Measurements from ENCODE around the gene EML1. TPM values are rescaled to one million over a fixed set of nuclear protein-coding genes. Genes with fewer than 3 reads are reported as not detected.

EML1 gene
- total and polyA plus RNA-seq, 7 donors: 3.1 to 40.4 (median 7.5) TPM

DNA sequence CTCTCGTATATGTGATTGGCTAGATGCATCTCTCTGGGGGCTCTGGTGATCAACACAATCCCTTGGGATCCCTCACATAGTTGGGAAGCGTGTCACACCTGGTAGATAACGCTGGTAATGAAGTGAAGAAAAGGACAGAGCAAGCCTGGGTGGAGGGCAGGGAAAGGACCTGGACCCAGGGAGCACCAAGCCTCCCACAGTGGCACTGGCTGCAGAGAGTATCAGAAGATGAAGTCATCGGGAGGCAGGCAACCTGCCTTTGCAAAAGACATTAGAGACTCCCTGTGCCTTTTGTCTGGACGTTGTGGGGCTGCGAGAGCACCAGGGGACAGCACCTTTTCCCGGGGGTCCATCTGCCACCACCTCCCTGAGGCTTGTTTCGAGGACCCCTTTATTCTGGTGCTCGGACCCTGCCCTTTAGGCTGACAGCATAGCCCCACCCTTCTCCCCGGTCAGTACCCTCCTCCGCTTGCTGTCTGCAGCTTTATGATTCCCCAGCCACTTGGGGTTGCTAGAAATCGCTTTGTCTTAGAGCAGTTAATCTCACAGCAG lies 116.4 kb downstream of the EML1 start:
- WGBS, 3 donors: 83 to 87% (median 86%) methylated on average over 12 of the region's 12 CpGs
- intact Hi-C loops (cut with DNase I): loop anchor here in 1 of 2 donors (10.0 kb wide), 1 partner anchor 395 kb away; no protein-coding TSS in a partner anchor
- Histone ChIP-seq H3K9me3 (no peaks in the 10 kb centered on the region), H3K4me1 (no peaks in the 10 kb centered on the region), H3K27ac (no peak overlapping the region), H3K4me3 (no peak overlapping the region), H3K36me3 (ENCODE audit: insufficient read depth in 1 of 2, low read depth in 1 of 2) (peaks cover 0 to 90% of the 10 kb centered on the region in 2 donors), H3K27me3 (ENCODE audit: insufficient read depth in 3 of 3, low read length in 2 of 3) (no peaks in the 10 kb centered on the region)
- ATAC-seq (no peak), DNase-seq (no peak)
- TF ChIP-seq, protein P1, sequence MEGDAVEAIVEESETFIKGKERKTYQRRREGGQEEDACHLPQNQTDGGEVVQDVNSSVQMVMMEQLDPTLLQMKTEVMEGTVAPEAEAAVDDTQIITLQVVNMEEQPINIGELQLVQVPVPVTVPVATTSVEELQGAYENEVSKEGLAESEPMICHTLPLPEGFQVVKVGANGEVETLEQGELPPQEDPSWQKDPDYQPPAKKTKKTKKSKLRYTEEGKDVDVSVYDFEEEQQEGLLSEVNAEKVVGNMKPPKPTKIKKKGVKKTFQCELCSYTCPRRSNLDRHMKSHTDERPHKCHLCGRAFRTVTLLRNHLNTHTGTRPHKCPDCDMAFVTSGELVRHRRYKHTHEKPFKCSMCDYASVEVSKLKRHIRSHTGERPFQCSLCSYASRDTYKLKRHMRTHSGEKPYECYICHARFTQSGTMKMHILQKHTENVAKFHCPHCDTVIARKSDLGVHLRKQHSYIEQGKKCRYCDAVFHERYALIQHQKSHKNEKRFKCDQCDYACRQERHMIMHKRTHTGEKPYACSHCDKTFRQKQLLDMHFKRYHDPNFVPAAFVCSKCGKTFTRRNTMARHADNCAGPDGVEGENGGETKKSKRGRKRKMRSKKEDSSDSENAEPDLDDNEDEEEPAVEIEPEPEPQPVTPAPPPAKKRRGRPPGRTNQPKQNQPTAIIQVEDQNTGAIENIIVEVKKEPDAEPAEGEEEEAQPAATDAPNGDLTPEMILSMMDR (IDR thresholded peaks at IDR 0.05): no peak

DNA sequence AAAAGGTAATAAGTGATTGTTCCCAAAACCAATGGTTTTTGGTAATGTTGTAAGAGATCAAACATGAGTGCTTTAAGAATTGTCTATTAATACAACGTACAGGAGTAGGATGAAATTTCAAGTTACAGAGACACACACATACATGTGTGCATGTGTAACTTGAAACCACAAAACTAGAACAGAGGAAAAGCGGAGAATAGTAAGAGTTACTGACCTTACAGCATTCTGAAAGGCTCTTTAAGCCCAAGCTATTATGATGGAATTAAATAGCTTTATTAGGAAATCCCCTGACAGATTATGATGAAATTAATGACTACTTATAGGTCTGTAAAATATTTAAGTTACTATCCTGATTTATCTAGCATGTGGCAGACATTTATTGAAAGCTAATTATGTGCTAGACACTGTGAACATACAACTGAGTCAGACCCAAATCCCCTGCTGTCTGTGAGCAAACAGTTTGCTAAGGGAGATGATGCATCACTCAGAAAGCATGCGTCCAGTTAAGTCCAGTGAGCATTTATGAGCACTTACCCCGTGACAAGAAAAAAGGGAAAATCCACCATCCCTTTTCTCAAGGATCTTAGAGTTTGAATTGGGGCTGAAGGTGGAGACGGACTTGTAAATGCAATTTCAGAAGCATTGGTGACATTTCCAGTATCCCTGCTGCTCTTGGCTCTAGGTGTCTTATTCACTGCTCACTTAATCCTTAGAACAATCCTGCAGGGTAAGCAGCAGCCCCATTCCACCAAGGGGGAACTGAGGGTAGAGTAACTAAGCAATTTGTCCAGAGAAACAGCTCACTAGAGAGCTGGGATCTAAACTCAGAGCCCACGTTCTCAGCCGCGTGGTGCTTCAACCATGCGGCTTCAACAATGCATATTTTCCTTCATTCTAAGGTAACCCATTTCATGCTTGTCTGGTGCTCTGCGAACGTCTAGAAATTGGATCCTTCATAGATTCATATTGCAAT lies 117.4 kb downstream of the EML1 start:
- 80 to 86% (median 81%) methylated on average over 11 of the region's 11 CpGs for WGBS, 3 donors
- Histone ChIP-seq H3K27me3 (ENCODE audit: insufficient read depth in 3 of 3, low read length in 2 of 3) (no peaks in the 10 kb centered on the region), H3K4me1 (no peaks in the 10 kb centered on the region), H3K4me3 (no peak overlapping the region), H3K27ac (no peak overlapping the region), H3K36me3 (ENCODE audit: insufficient read depth in 1 of 2, low read depth in 1 of 2) (peaks cover 0 to 94% of the 10 kb centered on the region in 2 donors), H3K9me3 (no peaks in the 10 kb centered on the region)
- DNase-seq (no peak), ATAC-seq (no peak)
- TF ChIP-seq, protein P1 (IDR thresholded peaks at IDR 0.05): no peak
- intact Hi-C loops (cut with DNase I): no loop called here

DNA sequence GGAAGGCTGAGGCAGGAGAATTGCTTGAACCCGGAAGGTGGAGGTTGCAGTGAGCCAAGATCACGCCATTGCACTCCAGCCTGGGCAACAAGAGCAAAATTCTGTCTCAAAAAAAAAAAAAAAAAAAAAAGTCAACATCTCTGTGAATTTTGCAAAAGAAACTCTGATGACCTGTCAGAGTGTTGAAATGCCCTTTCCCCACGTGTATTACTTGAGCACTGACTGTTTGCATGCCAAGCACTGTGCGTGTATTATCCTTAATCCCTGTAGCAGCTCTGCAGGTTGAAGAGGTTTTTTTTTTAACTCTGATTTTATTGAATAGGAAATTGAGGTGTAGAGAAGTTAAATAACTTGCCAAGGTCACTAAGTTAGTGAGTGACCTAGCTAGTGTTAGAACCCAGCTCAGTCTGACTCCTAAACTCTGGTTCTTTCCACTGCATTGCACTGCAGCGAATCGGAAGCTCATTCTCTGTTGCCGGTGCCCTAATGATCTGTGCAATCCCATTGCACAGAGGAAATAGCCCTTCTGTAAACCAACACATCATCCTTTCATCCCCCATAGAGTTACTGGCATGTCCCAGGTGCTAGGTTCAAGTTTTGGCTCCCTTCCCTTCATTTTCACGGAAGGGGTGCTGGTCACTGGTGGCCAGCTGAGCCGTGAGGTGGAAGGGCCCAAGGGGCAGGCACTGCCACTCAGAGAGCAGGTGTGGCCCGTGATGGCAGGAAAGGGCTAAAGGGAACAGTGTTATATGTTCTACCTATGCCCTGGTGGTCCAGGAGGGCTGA lies 122.3 kb downstream of the EML1 start:
- H3K27ac ChIP-seq: no peak overlapping the region
- no peak for DNase-seq
- intact Hi-C loops (cut with DNase I): no loop called here
- TF ChIP-seq, protein P1 (IDR thresholded peaks at IDR 0.05): no peak
- no peak for ATAC-seq
- H3K4me1 ChIP-seq: no peaks in the 10 kb centered on the region
- no peaks in the 10 kb centered on the region for H3K9me3 ChIP-seq
- WGBS, 3 donors: 80 to 91% (median 87%) methylated on average over 10 of the region's 10 CpGs
- peaks cover 0 to 90% of the 10 kb centered on the region in 2 donors for H3K36me3 ChIP-seq (ENCODE audit: insufficient read depth in 1 of 2, low read depth in 1 of 2)
- no peak overlapping the region for H3K4me3 ChIP-seq
- H3K27me3 ChIP-seq (ENCODE audit: insufficient read depth in 3 of 3, low read length in 2 of 3): no peaks in the 10 kb centered on the region

DNA sequence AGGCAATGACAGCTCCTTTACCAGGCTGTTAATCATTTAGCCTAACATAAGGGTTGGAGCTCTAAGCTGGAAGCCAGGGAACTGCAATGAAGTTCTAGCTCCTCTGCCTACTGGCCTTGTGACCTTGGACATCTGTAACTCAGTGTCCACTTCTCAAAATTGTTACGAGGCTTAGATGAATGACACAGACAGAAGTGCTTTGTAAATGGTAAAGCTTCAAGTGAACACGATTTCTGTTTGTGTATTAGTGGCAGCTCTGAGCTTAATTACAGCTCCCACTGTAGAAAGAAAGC lies 122.8 kb downstream of the EML1 start:
- intact Hi-C loops (cut with DNase I): no loop called here
- no peak for DNase-seq
- Histone ChIP-seq H3K27ac (no peak overlapping the region), H3K4me1 (no peaks in the 10 kb centered on the region), H3K4me3 (no peak overlapping the region), H3K27me3 (ENCODE audit: insufficient read depth in 3 of 3, low read length in 2 of 3) (no peaks in the 10 kb centered on the region), H3K36me3 (ENCODE audit: insufficient read depth in 1 of 2, low read depth in 1 of 2) (peaks cover 0 to 90% of the 10 kb centered on the region in 2 donors), H3K9me3 (no peaks in the 10 kb centered on the region)
- TF ChIP-seq, protein P1 (IDR thresholded peaks at IDR 0.05): no peak
- no peak for ATAC-seq
- 71 to 82% (median 81%) methylated on average over 2 of the region's 2 CpGs for WGBS, 3 donors
